Endothelial cell of umbilical vein (primary cell): ENCODE results near the gene LDLRAD3. TPM values are rescaled to one million over a fixed set of nuclear protein-coding genes. Genes with fewer than 3 reads are reported as not detected.

Experiments used
- BruUV-seq: library from RNA; stranded (reverse); fragments of 400-500 nt; replicated peaks from 2 replicates; lab custom pipeline; 2021; lab: Mats Ljungman, UMichigan
- CTCF ChIA-PET: fragments of 300-600, 350-600 bp; sonication (Branson Sonifier 250); formaldehyde crosslinking; loops from one replicate; lab custom pipeline; 2021; ENCODE audit warnings: antibody characterized with exemption, inconsistent platforms; lab: Charles Lee
- POLR2A ChIA-PET: fragments of 300-600, 350-600 bp; sonication (Branson Sonifier 250); formaldehyde crosslinking; loops from one replicate; lab custom pipeline; 2021; ENCODE audit warnings: antibody characterized with exemption, inconsistent platforms; lab: Charles Lee
- DNase-seq: peaks from one replicate; pipeline ENCODE4 v3.0.0-alpha.2; 2011; ENCODE audit warnings: low read depth, low spot score
- FAIRE-seq: peaks from 2 replicates; lab custom pipeline; 2011; peaks lifted over from hg19 to GRCh38; lab: Jason Lieb, UNC
- H2AFZ ChIP-seq: 2 replicates; pipeline ENCODE4 v1.6.0; 2012; ENCODE audit warnings: low read depth, low read length, control low read depth, inconsistent platforms
- H3K27ac ChIP-seq: 2 replicates; pipeline ENCODE4 v1.5.1; 2011; ENCODE audit warnings: low read depth, mild to moderate bottlenecking, control low read depth, low read length, moderate library complexity; ENCODE audit not compliant: insufficient read depth
- H3K27me3 ChIP-seq, 2 experiments: 2 replicates each; pipeline versions ENCODE4 v1.6.0 to v1.6.1; 2011; ENCODE audit warnings: low read length in 2 of 2, mixed read lengths in 1 of 2; ENCODE audit not compliant: control insufficient read depth in 2 of 2, insufficient read depth in 2 of 2
- H3K36me3 ChIP-seq, 2 experiments: 2 replicates in 1 of 2; 3 replicates in 1 of 2; pipeline ENCODE4 v1.5.1; 2011; ENCODE audit warnings: low read length in 2 of 2, mild to moderate bottlenecking in 1 of 2, moderate library complexity in 1 of 2; ENCODE audit not compliant: control insufficient read depth in 2 of 2, insufficient read depth in 2 of 2; ENCODE audit errors: extremely low read depth in 1 of 2
- H3K4me1 ChIP-seq: 3 replicates; pipeline ENCODE4 v1.5.1; 2011; ENCODE audit warnings: mild to moderate bottlenecking, low read length; ENCODE audit not compliant: control insufficient read depth, insufficient read depth; ENCODE audit errors: extremely low read depth
- H3K4me2 ChIP-seq: 2 replicates; pipeline ENCODE4 v1.6.1; 2011; ENCODE audit warnings: low read length, control low read depth, mixed read lengths; ENCODE audit not compliant: insufficient read depth
- H3K4me3 ChIP-seq, 3 experiments: fragments of 200-600 bp in 1 of 3; sonication (generic), shearing (Covaris generic) in 1 of 3; replicated peaks in 1 of 3; 2 replicates each; pipeline ENCODE4 v1.5.1; 2011 to 2016; ENCODE audit warnings: control low read depth in 3 of 3, low read length in 3 of 3, mild to moderate bottlenecking in 2 of 3, inconsistent platforms in 1 of 3, low read depth in 1 of 3, moderate library complexity in 1 of 3; ENCODE audit not compliant: insufficient read depth in 1 of 3
- H3K79me2 ChIP-seq: 2 replicates; pipeline ENCODE4 v1.6.0; 2012; ENCODE audit warnings: low read length, inconsistent platforms; ENCODE audit not compliant: control insufficient read depth, insufficient read depth
- H3K9ac ChIP-seq: replicated peaks from 2 replicates; pipeline ENCODE3; 2011; ENCODE audit warnings: low read length, control low read depth; ENCODE audit not compliant: insufficient read depth; ENCODE audit errors: extremely low read depth
- H3K9me1 ChIP-seq: replicated peaks from 3 replicates; pipeline ENCODE4 v1.6.0; 2011; ENCODE audit warnings: mild to moderate bottlenecking, low read length; ENCODE audit not compliant: control insufficient read depth, insufficient read depth; ENCODE audit errors: extremely low read depth
- H3K9me3 ChIP-seq: replicated peaks from 2 replicates; pipeline ENCODE4 v1.5.1; 2012; ENCODE audit warnings: low read length, inconsistent platforms; ENCODE audit not compliant: control insufficient read depth, insufficient read depth
- H4K20me1 ChIP-seq: replicated peaks from 2 replicates; pipeline ENCODE3; 2011; ENCODE audit warnings: mild to moderate bottlenecking, low read length; ENCODE audit not compliant: control insufficient read depth, insufficient read depth; ENCODE audit errors: extremely low read depth
- EZH2 ChIP-seq: IDR thresholded peaks from 2 replicates; pipeline ENCODE4 v1.6.1; 2012; ENCODE audit warnings: borderline replicate concordance, low read depth, mild to moderate bottlenecking, moderate library complexity, low read length, inconsistent platforms; ENCODE audit not compliant: severe bottlenecking
- FOS ChIP-seq: IDR thresholded peaks from 2 replicates; pipeline ENCODE4 v1.6.1; 2011; ENCODE audit warnings: mild to moderate bottlenecking, low read length, moderate library complexity, borderline replicate concordance; ENCODE audit not compliant: insufficient read depth
- GATA2 ChIP-seq: IDR thresholded peaks from 2 replicates; pipeline ENCODE4 v1.7.0; 2011; ENCODE audit warnings: low read depth, mild to moderate bottlenecking, moderate library complexity, mixed read lengths, low read length; ENCODE audit not compliant: insufficient read length, insufficient read depth
- JUN ChIP-seq: IDR thresholded peaks from 2 replicates; pipeline ENCODE4 v1.6.1; 2011; ENCODE audit warnings: borderline replicate concordance, low read depth; ENCODE audit not compliant: insufficient read length, insufficient read depth
- MYC ChIP-seq: IDR thresholded peaks from one replicate; pipeline ENCODE4 v1.6.1; 2011; ENCODE audit warnings: mild to moderate bottlenecking, low read depth, low read length
- POLR2A ChIP-seq: IDR thresholded peaks from 2 replicates; pipeline ENCODE4 v1.6.1; 2012; ENCODE audit warnings: low read depth, mild to moderate bottlenecking, control low read depth, low read length
- POLR2AphosphoS5 ChIP-seq: IDR thresholded peaks from 2 replicates; pipeline ENCODE4 v1.6.1; 2012; ENCODE audit warnings: low read depth, mild to moderate bottlenecking, control low read depth, low read length, moderate library complexity; ENCODE audit not compliant: insufficient read depth
- dilution Hi-C: fragments of 300-500 bp; cut with MboI; formaldehyde crosslinking; loops from one replicate; pipeline ENCODE4 v1.15.0; 2019; ENCODE audit warnings: low sequenced_read_pairs; ENCODE audit not compliant: extremely low pct_ligation_motif_present
- intact Hi-C: fragments of 100-400 bp; cut with micrococcal nuclease; formaldehyde crosslinking; loops from one replicate; pipeline ENCODE4 v1.10.0; 2022
- polyA plus RNA-seq, 4 experiments: library from polyadenylated mRNA; depleted of rRNA in 3 of 4; stranded (reverse) in 3 of 4; unstranded in 1 of 4; fragments of >200 nt; gene quantifications; 2 replicates each; pipeline versions ENCODE4 v1.2.1 to v1.2.3, GENCODE V29; 2011 to 2012; ENCODE audit warnings: missing spikeins in 1 of 4
- total RNA-seq: library from RNA; stranded (reverse); gene quantifications from 2 replicates; pipeline ENCODE4 v1.2.3, GENCODE V29; 2021
- TF ChIP-seq, protein P1 (sequence below), 2 donors: IDR thresholded peaks; 1 replicate in 1 of 2; 2 replicates in 1 of 2; pipeline ENCODE4 v1.5.1; 2011; ENCODE audit warnings: low read length in 2 of 2, mild to moderate bottlenecking in 2 of 2, moderate library complexity in 2 of 2, control low read depth in 1 of 2, inconsistent platforms in 1 of 2, low read depth in 1 of 2; ENCODE audit not compliant: insufficient read depth in 1 of 2; ENCODE audit errors: extremely low read depth in 1 of 2
- TF ChIP-seq, protein P2 (sequence below): IDR thresholded peaks from 2 replicates; pipeline ENCODE4 v1.6.1; 2011; ENCODE audit not compliant: insufficient read depth, insufficient read length

Gene LDLRAD3
- total and polyA plus RNA-seq, 2 donors (not counting 3 experiments of a cell fraction or from before 2014, with no cell fraction given) = 17.9 to 25.1 TPM

DNA sequence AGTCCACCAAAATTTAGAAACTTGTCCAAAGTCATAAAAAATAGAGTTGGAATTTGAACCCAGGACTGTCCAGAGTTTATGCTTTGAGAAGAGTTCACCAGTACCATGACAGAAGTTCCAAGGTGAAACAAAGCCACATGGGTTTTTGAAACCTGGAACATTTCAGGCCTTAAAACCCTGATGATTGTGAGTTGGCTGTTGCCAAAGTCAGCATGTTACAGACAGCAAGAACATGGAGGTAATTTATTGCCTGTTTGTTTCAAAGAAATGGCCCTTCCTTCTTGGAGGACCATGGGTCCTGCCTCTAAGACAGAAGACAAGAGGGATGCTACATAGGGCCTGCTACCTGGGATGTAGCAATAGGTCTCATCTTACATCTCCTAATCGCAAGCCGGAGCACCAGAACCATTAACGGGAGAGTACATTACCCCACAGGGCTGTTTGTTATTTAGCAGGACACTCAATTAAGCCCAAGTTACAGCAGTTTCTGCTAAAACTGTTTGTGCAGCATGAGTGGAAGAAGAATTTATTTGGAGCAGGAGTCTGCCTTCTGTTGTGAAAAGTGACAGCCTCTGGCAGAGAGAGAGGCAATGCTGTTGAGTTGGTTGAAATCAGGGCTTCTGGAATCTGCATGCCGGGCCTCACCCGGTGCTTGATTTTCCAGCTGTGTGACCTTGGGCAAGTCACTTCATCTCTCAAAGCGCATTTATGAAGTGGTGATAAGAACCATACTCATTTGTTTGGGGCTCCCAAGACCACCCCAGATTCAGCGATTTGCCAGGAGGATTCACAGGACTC, 136.2 kb downstream of the LDLRAD3 start:
- Histone ChIP-seq H3K9me3 (no peaks in the 10 kb centered on the region), H4K20me1 (no peaks in the 10 kb centered on the region), H3K27me3 (no peaks in the 10 kb centered on the region), H3K36me3 (peaks cover 0 to 3% of the 10 kb centered on the region in 2 experiments), H3K27ac (no peak overlapping the region), H3K4me3 (no peak overlapping the region), H3K9ac (no peak overlapping the region), H3K4me2 (no peak overlapping the region), H3K9me1 (no peaks in the 10 kb centered on the region), H3K79me2 (no peaks in the 10 kb centered on the region), H2AFZ (no peak overlapping the region), H3K4me1 (peaks cover 6% of the 10 kb centered on the region)
- ChIA-PET CTCF (no interaction called here), POLR2A (no interaction called here)
- no peak for FAIRE-seq
- no peak for DNase-seq
- dilution Hi-C loops (no loop called here), intact Hi-C loops (no loop called here)
- no TSS peak for BruUV-seq
- TF ChIP-seq JUN (no peak), EZH2 (no peak), FOS (no peak), MYC (no peak), POLR2AphosphoS5 (no peak), POLR2A (no peak), GATA2 (no peak)
- TF ChIP-seq, protein P1, sequence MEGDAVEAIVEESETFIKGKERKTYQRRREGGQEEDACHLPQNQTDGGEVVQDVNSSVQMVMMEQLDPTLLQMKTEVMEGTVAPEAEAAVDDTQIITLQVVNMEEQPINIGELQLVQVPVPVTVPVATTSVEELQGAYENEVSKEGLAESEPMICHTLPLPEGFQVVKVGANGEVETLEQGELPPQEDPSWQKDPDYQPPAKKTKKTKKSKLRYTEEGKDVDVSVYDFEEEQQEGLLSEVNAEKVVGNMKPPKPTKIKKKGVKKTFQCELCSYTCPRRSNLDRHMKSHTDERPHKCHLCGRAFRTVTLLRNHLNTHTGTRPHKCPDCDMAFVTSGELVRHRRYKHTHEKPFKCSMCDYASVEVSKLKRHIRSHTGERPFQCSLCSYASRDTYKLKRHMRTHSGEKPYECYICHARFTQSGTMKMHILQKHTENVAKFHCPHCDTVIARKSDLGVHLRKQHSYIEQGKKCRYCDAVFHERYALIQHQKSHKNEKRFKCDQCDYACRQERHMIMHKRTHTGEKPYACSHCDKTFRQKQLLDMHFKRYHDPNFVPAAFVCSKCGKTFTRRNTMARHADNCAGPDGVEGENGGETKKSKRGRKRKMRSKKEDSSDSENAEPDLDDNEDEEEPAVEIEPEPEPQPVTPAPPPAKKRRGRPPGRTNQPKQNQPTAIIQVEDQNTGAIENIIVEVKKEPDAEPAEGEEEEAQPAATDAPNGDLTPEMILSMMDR (IDR thresholded peaks at IDR 0.05; ENCODE audit: extremely low read depth in 1 of 2, insufficient read depth in 1 of 2, low read depth in 1 of 2, low read length in 2 of 2) = no peak
- TF ChIP-seq, protein P2, sequence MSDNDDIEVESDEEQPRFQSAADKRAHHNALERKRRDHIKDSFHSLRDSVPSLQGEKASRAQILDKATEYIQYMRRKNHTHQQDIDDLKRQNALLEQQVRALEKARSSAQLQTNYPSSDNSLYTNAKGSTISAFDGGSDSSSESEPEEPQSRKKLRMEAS = no peak
